Right renal cortex interstitium (tissue), 3 donors: ENCODE data around the gene MRO. TPM values are rescaled to one million over a fixed set of nuclear protein-coding genes. Genes with fewer than 3 reads are reported as not detected.
"Not testable (repeated sequence)": the region's sequence is repeated elsewhere in the genome, so short reads cannot be mapped to it uniquely, and the experiment has no call there.

Source experiments
- DNase-seq, 3 donors: peaks; one replicate each; pipeline ENCODE4 v3.0.0-alpha.2; 2013; ENCODE audit warnings: low read depth in 3 of 3, low spot score in 2 of 3
- polyA plus RNA-seq, 3 donors: library from polyadenylated mRNA; unstranded; fragments of 120-200 nt; gene quantifications; one replicate each; pipeline ENCODE4 v1.2.1, GENCODE V29; 2013; ENCODE audit not compliant: insufficient read length in 3 of 3

The MRO gene
- polyA plus RNA-seq, result 1 to 10 TPM; 3.0 to 3.7 (median 3.0) TPM

GRCh38 chr18:50819728-50820378, at the start of gene MRO:
TSS of gene MRO (minus strand) at chr18:50820016. CDS start at chr18:50809400, 10,616 bp downstream.
- peak; percentile 54 to 67 (median 63) for DNase-seq

GRCh38 chr18:50869150-50869549, 49.3 kb upstream of the MRO start:
- DNase-seq, result no peak

GRCh38 chr18:50866765-50867164, 46.9 kb upstream of the MRO start:
- DNase-seq, result no peak

GRCh38 chr18:50863840-50864375, 44.1 kb upstream of the MRO start:
- no peak for DNase-seq

GRCh38 chr18:50862401-50862800, 42.6 kb upstream of the MRO start:
- DNase-seq, result no peak

DNA sequence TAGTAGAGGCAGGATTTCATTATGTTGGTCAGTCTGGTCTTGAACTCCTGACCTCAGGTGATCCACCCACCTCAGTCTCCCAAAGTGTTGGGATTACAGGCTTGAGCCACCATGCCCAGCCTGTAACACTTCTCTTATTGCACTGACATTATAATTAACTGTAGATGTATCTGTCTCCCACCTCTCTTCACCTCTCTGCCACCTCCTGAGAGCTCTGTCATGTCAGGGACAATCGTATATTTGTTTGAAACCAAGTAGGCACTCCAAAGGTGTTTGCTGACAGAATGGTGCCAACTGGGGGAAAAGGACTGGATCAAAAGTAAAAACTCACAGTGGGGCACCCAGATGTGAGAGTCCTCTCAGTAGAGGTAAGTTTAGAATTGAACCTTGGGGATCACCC, 41.8 kb upstream of the MRO start:
- DNase-seq, result no peak

DNA sequence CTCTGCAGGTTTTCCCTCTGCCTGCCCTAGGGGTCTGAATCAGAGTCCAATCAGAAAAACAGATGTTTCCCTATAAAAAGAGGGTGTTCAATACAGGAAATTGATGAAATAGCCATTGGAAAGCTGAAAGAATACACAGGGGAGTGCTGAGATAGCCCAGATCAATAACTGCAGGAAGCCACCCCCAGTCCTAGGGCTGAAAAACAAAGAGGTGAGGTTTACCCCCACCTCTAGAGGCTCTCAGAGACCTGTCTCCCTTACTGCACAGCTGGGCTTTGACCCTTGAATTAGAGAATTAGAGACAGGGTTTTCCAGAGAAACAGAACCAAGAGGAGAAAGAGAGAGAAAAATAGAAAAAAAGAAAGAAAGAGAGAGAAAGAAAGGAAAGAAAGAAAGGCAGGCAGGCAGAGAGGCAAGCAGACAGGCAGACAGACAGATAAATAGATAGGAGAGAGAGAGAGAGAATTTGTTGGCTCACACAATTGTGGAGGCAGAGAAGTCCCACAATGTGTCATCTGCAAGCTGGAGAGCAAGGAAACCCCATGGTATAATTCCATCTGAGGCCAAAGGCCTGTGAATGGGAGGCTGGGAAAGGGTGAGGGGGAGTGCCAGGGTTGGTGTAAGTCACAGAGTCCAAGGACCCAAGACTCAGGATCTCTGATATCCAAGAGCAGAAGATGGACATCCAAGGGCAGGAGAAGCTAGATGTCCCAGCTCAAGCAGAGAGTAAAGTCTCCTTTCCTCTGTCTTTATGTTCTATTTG, 40.2 kb upstream of the MRO start:
- DNase-seq, result no peak

- no peak for DNase-seq
These were observed 37.9 kb upstream of the MRO start for GRCh38 chr18:50857694-50858093.

DNA sequence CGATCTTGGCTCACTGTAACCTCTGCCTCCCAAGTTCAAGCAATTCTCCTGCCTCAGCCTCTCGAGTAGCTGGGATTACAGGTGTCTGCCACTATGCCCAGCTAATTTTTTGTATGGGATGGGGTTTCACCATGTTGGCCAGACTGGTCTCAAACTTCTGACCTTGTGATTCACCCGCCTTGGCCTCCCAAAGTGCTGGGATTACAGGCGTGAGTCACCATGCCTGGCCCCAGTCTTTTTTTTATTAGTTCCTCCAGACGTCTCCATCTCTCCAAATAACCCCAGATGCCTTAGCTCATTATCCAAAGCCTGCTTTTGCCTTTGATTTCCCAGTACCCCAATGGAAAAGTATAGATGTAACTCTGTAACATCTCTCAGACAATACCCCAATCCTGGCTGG, 37.4 kb upstream of the MRO start:
- not testable (repeated sequence) for DNase-seq

DNA sequence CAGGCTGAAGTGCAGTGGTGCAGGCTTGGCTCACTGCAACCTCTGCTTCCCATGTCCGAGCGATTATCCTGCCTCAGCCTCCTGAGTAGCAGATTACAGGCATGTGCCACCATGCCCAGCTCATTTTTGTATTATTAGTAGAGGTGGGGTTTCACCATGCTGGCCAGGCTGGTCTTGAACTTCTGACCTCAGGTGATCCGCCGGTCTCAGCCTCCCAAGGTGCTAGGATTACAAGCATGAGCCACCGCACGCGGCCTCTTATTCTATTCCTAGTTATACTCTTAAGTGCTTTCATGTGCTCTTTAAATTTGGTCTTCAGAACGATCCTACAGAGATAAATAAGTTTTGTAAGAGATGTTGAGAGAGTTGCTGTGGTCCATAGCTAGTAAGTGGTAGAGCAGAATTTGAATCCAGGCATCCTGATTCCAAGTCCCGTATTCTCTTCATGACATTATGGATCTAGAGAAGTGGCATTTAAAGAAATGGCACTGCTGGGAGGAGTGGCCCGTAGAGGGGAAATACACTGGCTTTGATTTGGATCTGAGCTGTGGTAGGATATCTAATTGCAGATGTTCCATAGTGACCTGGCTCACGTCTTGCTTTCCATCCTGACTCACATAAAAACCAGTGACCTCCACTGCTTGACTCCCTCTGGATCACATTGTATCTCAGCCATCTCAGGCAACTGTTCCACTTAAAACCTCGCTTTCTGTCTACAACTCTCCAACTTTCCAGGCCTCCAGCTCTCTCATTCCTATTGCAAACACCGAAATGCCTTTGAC, 36.4 kb upstream of the MRO start:
- no peak for DNase-seq

DNA sequence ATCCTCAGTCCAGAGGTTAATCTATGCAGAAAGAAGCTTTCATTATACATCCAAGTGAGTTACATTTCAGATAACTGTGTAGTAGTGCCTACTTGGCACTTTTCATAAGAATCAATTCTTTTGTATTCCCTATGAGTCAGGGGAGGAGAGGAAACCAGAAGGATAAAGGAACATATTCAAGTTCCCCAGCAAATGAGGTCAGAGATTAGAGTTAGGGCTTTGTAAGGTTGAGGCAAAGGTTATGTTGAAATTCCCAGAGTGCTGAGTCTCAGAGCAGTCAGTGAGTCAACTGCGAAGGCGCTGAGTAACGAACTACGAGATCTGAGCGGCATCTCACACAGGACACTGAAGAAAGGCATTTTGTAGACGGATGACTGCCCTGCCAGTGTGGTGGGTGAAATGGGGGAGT, 34.1 kb upstream of the MRO start:
- DNase-seq, result no peak

DNA sequence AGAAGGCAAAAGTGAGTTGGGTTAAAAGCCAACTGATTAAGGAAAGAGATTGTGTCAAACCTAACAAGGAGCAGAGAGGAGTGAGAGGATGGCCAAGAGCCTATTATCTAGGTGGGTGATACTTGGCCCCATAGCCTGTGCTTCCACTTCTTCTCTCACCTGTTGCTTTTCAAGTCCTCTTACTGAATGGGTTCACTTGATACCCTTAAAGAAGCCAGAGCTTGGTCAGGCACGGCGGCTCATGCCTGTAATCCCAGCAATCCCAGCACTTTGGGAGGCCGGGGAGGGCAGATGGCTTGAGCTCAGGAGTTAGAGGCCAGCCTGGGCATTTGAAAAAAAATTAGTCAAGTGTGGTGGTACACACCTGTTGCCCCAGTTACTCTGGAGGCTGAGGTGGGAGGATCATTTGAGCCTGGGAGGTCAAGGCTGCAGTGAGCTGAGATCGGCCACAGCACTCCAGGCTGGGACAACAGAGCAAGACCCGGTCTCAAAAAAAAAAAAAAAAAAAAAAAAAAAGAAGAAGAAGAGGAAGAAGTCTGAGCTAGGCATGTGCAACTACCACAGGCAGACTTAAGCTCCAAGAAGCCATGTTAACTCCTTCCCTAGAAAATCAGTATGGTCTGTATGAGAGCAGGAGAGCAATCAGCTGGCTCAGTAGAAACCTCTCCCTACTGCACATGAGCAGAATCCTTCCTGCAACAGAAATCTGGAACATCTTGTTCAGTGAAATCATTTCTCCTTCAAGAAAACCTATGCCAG, 30.7 kb upstream of the MRO start:
- DNase-seq, result no peak

DNA sequence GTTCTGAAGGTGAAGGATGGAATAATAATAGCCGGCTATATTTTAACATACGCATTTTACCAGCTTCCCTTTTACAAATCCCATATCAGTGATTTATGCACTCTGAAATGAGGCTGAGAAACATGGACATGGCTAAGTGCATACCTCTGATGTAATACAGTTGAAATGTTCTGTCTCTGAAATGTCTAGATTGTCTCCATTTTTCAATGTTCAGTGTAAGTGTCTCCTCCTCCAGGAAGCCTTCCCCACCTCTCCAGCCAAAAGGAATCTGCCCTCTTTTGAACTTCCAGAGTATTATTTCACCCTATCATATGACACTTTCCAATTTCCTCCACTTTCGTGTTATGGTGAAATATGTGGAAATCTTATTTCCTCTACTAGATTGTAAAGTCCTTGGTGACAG, 29.6 kb upstream of the MRO start:
- no peak for DNase-seq

DNA sequence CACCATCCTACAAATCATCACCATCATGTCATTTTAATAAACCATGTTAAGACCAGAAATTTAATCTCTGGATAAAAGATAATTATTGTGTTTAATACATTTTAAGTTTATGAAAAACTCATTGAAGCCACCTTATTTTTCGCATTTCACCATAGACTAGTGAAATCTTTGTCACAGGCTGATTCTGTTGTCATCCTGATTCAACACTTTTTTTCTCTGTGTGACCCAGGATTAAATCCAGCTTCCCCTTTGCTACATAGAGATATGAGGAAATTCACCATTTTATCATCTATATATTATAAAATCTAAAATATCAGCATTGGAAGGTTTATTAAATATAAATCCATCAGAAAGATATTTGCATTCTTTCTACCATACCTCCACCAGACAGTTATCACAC, 29.2 kb upstream of the MRO start:
- DNase-seq, result no peak

GRCh38 chr18:50848061-50848551, 28.3 kb upstream of the MRO start:
- no peak for DNase-seq

DNA sequence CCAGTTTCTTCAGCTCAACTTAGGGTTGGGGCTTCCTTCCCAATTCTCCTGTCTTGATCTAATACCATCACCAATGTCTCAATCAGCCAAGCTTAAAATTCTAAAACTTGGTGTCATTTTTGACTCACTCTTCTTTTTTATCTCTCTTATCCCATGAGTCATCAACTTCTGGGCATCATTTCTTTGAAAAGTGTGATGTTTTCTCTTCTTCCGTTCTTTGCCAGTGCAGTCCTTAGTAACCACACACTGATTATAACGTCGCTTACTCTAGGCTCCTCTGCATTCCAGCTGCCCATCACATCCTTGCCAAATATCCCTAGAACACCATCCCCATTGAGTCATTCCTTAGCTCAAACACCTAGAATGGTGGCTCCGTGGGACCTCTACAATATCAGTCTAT, 27.4 kb upstream of the MRO start:
- no peak for DNase-seq

DNA sequence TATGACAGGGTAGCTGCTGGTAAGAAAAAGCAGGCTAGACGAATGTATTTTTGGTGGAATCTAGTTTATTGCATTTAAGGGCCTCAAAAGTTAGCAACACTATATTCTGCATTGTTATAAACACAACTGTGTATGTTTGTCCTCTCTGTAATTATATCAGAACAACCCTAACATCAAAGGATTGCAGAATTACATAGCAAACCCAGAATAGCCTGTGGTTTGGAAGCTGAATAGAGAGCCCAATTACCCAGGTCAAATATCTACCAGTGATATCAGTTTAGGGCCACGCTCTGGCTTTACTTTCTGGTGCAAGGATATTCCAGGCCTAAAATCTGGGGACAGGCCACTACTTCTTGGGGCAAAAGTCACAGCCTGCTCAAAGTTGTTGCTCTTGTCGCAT, 25.1 kb upstream of the MRO start:
- DNase-seq, result no peak

GRCh38 chr18:50844554-50844953, 24.7 kb upstream of the MRO start:
- no peak for DNase-seq

DNA sequence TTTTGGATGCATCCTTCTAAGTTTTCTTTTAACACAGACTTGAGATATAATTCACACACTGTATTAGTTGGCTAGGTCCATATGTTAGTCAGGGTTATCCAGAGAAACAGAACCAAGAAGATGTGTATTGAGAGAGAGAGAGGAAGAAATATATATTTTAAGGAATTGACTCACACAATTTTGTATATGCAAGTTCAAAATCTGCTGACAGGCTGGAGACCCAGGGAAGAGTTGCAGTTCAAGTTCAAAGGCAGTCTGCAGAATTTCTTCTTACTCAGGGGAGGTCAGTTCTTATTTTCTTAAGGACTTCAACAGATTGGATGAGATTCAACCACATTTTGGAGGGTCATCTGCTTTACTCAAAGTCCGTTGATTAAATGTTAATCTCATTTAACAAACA, 23.0 kb upstream of the MRO start:
- no peak for DNase-seq

- DNase-seq, result no peak
These were observed 20.2 kb upstream of the MRO start for GRCh38 chr18:50839996-50840395.
